K562 (cell line): ENCODE data around the gene SP100. TPM values are rescaled to one million over a fixed set of nuclear protein-coding genes. Genes with fewer than 3 reads are reported as not detected.

Experiments used
- polyA plus RNA-seq, 8 experiments: library from polyadenylated mRNA; depleted of rRNA in 4 of 8; stranded (reverse) in 5 of 8; unstranded in 3 of 8; fragments of >200 nt; fragmentation: Nextera tagmentation in 2 of 8; fragmentation: Illumina TruSeq in 1 of 8; extraction: Ambion mirVana in 2 of 8; extraction: Trizol in 1 of 8; gene quantifications; 2 replicates each; pipeline versions ENCODE4 v1.2.1 to v1.2.3, GENCODE V29; 2011 to 2014; ENCODE audit warnings: inconsistent platforms in 1 of 8, missing spikeins in 1 of 8
- total RNA-seq, 7 experiments: library from RNA; depleted of rRNA in 6 of 7; stranded (reverse); fragments of >200 nt in 6 of 7; fragmentation: Illumina TruSeq in 2 of 7; extraction: Trizol in 2 of 7; gene quantifications; 2 replicates each; pipeline versions ENCODE4 v1.2.1 to v1.2.3, GENCODE V29; 2011 to 2021; ENCODE audit warnings: low replicate concordance in 1 of 7
- TF ChIP-seq, protein P1 (sequence below): fragments of 200-600 bp; sonication (generic); IDR thresholded peaks from one replicate; pipeline ENCODE4 v1.6.1; 2012; ENCODE audit warnings: mild to moderate bottlenecking, low read depth, low read length, inconsistent platforms

The SP100 gene
- total and polyA plus RNA-seq, 9 of the 15 experiments (the other 6 are each of a cell fraction or from before 2014, with no cell fraction given): 19.2 to 39.2 (median 34.6) TPM

DNA sequence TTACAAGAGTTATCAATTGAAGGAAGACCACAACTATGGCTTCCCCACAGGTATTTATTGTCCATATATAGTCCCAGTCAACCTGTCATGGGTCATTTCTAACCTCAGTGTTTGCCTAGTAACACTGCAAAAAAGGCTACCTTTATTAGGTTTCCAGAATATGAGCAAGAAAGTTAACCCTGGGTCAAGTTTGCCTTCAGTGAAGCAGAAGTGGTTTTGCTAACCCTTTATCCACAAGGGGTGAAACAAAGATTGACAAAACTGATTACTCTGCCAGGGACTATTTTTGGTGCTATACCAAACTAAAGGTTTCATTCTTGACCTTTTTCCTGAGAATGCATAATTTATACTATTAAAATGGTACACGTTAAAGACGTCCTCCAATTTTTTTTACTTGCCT lies 28.8 kb downstream of the SP100 start (continued):
- TF ChIP-seq, protein P1, sequence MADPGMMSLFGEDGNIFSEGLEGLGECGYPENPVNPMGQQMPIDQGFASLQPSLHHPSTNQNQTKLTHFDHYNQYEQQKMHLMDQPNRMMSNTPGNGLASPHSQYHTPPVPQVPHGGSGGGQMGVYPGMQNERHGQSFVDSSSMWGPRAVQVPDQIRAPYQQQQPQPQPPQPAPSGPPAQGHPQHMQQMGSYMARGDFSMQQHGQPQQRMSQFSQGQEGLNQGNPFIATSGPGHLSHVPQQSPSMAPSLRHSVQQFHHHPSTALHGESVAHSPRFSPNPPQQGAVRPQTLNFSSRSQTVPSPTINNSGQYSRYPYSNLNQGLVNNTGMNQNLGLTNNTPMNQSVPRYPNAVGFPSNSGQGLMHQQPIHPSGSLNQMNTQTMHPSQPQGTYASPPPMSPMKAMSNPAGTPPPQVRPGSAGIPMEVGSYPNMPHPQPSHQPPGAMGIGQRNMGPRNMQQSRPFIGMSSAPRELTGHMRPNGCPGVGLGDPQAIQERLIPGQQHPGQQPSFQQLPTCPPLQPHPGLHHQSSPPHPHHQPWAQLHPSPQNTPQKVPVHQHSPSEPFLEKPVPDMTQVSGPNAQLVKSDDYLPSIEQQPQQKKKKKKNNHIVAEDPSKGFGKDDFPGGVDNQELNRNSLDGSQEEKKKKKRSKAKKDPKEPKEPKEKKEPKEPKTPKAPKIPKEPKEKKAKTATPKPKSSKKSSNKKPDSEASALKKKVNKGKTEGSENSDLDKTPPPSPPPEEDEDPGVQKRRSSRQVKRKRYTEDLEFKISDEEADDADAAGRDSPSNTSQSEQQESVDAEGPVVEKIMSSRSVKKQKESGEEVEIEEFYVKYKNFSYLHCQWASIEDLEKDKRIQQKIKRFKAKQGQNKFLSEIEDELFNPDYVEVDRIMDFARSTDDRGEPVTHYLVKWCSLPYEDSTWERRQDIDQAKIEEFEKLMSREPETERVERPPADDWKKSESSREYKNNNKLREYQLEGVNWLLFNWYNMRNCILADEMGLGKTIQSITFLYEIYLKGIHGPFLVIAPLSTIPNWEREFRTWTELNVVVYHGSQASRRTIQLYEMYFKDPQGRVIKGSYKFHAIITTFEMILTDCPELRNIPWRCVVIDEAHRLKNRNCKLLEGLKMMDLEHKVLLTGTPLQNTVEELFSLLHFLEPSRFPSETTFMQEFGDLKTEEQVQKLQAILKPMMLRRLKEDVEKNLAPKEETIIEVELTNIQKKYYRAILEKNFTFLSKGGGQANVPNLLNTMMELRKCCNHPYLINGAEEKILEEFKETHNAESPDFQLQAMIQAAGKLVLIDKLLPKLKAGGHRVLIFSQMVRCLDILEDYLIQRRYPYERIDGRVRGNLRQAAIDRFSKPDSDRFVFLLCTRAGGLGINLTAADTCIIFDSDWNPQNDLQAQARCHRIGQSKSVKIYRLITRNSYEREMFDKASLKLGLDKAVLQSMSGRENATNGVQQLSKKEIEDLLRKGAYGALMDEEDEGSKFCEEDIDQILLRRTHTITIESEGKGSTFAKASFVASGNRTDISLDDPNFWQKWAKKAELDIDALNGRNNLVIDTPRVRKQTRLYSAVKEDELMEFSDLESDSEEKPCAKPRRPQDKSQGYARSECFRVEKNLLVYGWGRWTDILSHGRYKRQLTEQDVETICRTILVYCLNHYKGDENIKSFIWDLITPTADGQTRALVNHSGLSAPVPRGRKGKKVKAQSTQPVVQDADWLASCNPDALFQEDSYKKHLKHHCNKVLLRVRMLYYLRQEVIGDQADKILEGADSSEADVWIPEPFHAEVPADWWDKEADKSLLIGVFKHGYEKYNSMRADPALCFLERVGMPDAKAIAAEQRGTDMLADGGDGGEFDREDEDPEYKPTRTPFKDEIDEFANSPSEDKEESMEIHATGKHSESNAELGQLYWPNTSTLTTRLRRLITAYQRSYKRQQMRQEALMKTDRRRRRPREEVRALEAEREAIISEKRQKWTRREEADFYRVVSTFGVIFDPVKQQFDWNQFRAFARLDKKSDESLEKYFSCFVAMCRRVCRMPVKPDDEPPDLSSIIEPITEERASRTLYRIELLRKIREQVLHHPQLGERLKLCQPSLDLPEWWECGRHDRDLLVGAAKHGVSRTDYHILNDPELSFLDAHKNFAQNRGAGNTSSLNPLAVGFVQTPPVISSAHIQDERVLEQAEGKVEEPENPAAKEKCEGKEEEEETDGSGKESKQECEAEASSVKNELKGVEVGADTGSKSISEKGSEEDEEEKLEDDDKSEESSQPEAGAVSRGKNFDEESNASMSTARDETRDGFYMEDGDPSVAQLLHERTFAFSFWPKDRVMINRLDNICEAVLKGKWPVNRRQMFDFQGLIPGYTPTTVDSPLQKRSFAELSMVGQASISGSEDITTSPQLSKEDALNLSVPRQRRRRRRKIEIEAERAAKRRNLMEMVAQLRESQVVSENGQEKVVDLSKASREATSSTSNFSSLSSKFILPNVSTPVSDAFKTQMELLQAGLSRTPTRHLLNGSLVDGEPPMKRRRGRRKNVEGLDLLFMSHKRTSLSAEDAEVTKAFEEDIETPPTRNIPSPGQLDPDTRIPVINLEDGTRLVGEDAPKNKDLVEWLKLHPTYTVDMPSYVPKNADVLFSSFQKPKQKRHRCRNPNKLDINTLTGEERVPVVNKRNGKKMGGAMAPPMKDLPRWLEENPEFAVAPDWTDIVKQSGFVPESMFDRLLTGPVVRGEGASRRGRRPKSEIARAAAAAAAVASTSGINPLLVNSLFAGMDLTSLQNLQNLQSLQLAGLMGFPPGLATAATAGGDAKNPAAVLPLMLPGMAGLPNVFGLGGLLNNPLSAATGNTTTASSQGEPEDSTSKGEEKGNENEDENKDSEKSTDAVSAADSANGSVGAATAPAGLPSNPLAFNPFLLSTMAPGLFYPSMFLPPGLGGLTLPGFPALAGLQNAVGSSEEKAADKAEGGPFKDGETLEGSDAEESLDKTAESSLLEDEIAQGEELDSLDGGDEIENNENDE: no peak
- TF ChIP-seq, all 486 proteins: peak for 0
